Lower leg skin (tissue), 3 donors: Measurements from ENCODE around the gene PRMT2.

Source experiments
- POLR2A ChIP-seq, 2 donors: fragments of 450-650 bp; IDR thresholded peaks; one replicate each; pipeline ENCODE4 v1.6.1; 2016 to 2017; ENCODE audit warnings: antibody characterized with exemption in 2 of 2, mild to moderate bottlenecking in 1 of 2, moderate library complexity in 1 of 2
- TF ChIP-seq, protein P1 (sequence below), 3 donors: fragments of 450-650 bp; IDR thresholded peaks; one replicate each; pipeline ENCODE4 v1.5.1; 2016; ENCODE audit warnings: antibody characterized with exemption in 3 of 3, mild to moderate bottlenecking in 3 of 3, moderate library complexity in 2 of 3

DNA sequence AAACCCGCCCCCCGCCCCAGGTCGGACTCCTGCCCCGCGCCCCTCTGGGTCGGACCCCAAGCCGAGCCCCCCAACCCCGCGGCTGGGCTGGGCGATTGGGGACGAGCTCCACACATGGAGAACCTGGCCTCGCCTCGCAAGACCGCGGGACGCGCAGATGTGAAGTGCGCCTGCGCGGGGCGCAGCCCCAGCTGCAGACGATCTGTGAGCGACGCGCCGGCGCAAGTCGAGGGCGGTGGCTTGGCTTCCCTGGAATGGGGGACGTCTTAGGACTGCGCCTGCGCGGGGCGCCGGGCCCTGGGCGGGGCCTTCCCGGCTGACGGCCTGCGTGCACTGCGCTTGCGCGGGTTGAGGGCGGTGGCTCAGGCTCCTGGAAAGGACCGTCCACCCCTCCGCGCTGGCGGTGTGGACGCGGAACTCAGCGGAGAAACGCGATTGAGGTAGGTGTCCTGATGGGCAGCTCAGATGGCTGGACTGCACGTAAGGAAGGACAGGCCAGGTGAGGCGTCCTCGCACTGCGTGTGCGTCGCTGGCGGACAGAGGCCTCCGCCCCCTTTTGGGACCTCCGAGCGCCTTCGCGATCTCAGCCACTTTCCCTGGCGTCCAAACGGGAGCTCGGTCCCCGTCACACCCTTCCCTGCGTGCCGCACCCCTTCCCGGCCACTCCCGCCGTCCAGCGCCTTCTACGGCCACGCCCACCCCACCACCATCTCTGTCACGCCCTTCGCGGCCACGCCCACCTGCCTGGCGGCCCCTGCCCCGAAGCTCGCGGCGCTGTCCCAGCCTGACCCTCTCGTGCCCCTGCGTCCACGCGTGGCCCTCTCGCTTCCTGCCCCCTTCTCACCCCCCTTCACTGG, at the start of gene PRMT2:
- TF ChIP-seq POLR2A (IDR thresholded peaks at IDR 0.05) = peak in 1 of 2 donors; percentile 5
- TF ChIP-seq, protein P1, sequence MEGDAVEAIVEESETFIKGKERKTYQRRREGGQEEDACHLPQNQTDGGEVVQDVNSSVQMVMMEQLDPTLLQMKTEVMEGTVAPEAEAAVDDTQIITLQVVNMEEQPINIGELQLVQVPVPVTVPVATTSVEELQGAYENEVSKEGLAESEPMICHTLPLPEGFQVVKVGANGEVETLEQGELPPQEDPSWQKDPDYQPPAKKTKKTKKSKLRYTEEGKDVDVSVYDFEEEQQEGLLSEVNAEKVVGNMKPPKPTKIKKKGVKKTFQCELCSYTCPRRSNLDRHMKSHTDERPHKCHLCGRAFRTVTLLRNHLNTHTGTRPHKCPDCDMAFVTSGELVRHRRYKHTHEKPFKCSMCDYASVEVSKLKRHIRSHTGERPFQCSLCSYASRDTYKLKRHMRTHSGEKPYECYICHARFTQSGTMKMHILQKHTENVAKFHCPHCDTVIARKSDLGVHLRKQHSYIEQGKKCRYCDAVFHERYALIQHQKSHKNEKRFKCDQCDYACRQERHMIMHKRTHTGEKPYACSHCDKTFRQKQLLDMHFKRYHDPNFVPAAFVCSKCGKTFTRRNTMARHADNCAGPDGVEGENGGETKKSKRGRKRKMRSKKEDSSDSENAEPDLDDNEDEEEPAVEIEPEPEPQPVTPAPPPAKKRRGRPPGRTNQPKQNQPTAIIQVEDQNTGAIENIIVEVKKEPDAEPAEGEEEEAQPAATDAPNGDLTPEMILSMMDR (IDR thresholded peaks at IDR 0.05) = no peak
